GM21619 (cell line): Measurements from ENCODE around the gene ITGB1.
"Not testable (repeated sequence)": the region's sequence is repeated elsewhere in the genome, so short reads cannot be mapped to it uniquely, and the experiment has no call there.

Source experiments
- ATAC-seq: cut with Tn5 transposase; IDR thresholded peaks from one replicate; pipeline ENCODE4 v1.9.1; 2021; ENCODE audit not compliant: unreplicated experiment

The ITGB1 gene

DNA sequence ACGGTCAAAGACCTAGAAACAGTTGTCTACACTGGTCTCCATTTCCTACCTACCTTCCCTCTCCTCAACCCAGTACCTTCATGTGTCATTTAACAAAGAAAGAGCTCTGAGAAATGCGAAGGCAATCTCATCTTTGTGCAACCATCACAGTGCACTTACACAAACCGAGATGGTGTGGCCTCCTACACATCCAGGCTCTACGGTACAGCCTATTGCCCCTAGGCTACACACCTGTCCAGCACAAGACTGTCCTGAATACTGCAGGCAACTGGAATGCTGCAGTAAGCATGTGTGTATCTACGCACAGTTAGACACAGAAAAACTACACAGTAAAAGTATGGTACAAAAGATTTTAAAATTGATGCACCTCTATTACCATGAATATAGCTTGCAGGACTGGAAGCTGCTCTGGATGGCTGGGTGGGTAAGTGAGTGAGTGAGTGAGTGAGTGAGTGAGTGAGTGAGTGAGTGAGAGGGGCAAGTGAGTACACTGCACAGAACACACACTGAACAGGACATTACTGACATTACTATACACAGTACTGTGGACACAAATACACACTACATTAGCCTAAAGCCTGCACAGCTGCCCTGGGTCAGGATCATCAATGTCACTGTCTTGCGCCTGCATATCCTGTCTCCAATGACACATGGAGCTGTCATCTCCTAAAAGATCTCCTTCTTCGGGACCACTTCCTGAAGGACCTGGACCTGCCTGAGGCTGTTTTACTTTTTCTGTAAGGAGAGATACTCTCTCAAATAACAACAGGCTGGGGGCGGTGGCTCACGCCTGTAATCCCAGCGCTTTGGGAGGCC lies 18.5 kb downstream of the ITGB1 start:
- ATAC-seq: no peak

DNA sequence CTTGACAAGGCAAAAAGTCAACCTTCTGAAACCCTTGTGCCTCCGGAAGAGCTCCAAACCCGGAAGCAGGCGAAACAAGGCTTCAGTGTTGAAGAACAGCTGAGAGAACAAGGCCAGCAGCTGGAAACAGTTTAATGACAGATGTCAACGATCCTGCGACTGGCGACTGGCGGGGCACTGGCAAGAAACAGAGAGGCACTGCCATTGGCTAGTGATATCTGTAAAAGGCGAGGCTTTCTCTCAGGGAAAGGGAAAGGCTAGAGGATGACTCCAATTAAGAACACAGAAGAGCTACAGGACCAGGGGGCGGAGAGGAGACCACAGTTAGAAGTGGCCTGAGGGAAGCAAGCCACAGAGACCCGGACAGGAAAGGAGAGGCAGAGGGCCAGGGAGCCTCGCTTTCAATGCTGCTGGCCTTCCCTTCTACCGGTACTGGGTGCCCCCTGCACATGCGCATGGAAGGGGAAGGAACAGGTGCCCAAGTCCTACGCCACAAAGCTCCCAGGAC lies 19.4 kb downstream of the ITGB1 start:
- no peak for ATAC-seq

DNA sequence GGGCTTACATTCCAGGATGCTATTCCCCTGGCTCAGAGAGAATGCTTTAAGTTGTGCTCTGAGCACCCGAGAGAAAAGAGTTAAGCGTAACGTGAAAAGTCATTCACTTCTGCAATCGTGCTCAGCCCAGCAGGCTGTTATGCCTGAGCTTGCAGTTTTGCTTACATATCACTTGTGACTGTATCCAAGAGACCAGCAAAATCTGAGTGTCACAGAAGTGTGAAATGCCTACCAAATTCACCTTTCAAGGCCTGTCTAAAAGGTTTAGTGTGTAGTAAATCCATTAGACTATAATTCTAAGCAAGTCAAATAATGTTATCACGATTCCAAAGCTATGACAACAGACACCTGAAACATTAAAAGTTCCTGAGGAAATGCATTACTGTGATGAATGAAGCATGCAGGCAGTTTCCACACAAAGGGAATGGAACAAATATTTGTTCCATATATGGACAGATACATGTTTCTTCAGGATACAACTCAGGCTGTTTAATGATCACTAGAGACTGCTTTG lies 20.1 kb downstream of the ITGB1 start:
- no peak for ATAC-seq

DNA sequence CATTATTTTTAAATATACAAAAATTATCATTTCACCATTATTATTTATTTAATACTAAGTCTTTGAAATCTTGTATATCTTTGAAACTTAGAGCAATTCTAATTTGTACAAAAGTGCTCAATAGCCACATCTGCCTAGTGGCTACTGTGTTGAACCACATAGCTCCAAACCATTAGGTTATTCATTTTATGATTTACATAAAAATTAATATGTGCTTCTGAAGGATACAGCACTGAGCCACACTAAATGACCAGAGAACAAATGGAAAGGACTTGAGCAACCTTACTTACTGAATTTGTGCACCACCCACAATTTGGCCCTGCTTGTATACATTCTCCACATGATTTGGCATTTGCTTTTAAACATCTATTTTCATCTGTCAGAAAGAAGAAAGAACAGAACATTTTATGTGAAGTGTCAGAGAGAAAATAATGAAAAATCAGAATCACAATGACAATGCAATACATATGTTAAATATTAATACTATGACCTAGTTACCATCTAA lies 25.8 kb downstream of the ITGB1 start:
- ATAC-seq: no peak

DNA sequence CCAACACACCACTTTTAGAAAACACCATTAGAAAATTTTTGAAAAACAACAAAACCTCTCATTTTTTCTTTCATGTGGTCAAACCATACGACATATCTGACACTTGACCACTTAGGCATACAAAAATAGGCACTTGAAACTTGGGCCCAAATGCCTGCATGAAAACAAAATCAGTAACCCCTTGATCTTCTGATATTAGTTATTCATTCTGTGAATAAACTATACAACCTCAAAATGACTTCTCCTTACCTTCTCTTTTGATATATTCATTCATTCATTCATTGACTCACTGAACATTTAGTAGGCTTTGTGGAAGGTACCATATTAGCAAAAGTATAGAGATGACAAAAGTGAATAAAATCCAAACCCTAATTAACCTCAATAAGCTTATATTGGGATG lies 26.4 kb downstream of the ITGB1 start:
- no peak for ATAC-seq

DNA sequence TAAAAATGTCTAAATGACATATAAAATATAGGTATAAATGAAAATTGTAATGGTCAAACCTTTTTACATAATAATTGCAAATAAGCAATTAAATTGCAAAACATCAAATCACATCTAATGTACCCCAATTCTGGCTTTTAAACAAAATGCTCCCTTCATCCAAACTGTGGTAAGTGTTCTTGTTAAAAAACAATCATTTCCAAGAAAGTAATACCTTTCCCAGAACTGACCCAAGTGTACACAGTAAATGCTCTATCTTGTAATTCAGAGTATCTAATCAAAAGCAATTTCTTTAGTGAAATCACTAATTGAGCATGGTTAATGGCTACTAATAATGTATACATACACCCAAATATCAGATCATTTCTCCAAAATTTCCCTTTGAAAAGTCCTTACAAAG lies 28.0 kb downstream of the ITGB1 start:
- no peak for ATAC-seq

DNA sequence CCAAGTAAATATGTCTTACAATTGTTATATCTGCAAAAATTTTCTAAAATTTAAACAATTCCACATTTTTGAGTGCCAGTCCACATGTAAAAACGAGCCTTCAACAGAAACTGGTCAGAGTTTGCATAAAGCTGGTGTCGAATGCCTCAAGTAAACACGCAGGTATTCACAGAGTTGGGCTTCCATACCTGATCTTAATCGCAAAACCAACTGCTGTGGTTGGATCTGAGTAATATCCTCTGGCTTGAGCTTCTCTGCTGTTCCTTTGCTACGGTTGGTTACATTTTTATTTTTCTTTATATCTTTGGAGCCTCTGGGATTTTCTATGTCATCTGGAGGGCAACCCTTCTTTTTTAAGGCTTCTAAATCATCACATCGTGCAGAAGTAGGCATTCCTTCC lies 28.4 kb downstream of the ITGB1 start:
- ATAC-seq: no peak

DNA sequence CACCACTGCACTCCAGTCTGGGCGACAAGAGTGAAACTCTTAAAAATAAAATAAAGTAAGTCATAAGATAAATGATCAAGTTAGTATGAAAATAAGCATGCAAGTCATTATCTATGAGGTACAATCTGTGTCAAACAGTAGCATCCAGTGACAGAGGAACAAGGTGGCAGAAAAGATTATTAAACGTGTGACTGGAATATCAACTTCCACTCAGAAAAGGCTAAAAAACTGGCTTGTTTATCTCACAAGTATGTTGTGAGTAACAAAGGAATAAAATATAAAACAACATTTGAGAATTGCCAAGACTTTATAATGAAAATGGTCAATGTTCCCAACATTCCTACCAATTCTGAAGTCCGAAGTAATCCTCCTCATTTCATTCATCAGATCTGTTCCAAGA lies 30.3 kb downstream of the ITGB1 start:
- ATAC-seq: no peak

DNA sequence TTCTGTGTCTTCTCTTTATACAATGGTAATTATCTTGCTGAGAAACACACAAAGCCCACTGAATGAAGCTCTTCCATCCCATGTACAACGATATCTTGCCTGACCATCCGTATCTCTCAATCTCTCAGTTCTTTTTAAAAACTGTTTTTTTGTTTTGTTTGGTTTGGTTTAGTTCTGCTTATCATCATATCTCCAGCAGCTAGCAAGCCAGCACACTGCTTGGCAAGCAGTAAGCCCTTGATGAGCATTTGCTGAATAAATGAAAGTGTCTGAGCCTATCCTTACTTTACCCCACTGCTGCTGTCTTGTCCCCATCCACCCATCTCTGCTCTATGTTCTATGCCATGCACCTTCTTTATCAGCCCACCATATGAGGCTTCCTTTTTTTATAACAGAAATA lies 34.2 kb downstream of the ITGB1 start:
- no peak for ATAC-seq

DNA sequence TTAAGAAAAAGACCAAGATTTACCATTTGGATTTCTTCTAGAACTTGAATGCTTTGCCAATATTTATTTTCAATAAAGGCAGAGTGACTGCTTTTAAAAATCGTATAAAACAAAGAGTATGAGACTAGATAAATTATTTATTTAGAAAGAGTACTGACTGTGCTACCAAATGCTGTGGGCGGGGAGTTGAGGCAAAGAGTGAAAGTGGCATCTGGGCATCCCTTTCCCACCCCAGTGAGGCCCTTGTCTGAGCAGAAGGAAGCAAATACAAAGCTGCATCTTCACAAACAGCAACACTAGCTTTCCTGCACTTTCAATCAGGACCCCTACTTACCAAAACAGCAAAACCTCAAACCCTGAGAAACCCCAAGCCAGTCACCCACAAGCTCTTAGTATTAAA lies 34.9 kb downstream of the ITGB1 start:
- ATAC-seq: no peak

DNA sequence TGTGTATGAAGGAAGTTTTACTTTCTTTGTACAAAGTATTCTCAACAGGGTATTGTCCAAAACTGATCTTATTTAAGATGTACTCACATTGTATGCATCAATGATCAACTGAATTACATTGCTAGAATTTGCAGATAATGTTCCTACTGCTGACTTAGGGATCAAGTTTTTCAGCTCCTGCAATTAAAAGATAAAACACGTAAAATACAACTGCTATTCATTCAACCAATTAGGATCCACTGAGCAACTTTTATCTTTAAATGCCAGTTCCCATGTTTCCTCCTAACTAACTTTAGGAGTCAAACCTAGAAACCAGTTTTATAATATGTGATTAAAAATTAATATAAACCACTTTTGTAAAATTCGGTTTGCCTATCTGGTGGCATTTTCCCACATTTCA lies 35.9 kb downstream of the ITGB1 start:
- no peak for ATAC-seq

DNA sequence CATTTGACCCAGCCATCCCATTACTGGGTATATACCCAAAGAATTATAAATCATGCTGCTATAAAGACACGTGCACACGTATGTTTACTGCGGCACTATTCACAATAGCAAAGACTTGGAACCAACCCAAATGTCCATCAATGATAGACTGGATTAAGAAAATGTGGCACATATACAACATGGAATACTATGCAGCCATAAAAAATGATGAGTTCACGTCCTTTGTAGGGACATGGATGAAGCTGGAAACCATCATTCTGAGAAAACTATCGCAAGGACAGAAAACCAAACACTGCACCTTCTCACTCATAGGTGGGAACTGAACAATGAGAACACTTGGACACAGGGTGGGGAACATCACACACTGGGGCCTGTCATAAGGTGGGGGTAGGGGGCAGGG lies 40.2 kb downstream of the ITGB1 start:
- not testable (repeated sequence) for ATAC-seq

DNA sequence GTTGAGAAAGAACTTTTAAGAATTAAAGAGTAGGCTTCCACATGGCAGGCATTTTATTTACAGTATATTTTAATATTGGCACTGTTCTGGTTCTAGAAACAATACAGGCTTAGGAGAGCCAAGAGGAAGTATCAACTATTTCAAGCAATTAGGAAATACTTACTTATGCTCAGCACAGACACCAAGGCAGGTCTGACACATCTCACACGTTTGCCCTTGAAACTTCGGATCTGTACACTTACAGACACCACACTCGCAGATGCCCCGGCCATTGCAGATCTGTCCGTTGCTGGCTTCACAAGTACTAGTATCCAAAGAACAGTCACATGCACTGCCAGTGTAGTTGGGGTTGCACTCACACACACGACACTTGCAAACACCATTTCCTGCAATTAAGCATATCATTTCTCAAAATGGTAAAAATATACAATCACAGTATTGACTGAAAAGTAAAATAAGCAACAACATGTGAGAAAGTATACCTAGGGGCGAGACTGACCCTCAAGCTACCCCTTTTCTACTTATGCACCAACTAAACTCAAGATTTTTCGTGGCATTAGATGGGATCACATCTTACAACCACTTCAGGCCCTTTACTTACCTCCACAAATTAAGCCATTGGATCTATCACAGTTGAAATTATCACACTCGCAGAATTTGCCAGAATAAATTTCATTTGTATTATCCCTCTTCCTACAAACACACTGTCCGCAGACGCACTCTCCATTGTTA lies 46.6 kb downstream of the ITGB1 start:
- ATAC-seq: no peak

DNA sequence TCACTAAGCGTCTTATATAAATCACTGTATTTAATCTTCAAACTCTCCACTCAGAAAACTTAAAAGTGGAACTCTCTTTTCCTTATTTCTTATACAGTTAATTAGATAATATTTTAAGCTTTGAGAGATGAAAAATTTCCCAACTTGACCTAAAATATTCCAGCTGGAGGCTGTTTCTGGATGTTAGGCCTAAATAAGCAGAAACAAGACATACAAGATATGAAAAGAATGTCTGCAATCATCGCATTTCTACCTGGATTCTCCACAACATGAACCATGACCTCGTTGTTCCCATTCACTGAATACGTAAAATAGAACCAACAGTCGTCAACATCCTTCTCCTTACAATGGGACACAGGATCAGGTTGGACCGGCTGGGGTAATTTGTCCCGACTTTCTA lies 48.1 kb downstream of the ITGB1 start:
- not testable (repeated sequence) for ATAC-seq

DNA sequence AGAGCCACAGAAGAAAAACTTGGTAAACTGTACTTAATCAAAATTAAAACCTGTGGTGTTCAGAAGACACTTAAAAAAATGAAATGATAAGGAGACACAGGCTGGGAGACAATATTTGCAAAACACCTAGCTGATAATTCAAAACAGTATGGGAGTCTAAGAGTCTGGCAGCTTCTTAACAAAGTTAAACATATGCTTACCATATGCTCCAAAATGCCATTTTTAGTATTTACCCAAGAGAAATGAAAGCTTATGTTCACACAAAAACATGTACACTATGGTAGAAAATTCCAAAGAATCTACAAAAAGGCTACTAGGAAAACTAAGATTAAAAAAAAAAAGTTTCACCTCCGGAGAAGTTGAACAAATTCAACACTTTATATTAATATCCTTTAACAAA lies 48.6 kb downstream of the ITGB1 start:
- ATAC-seq: no peak

DNA sequence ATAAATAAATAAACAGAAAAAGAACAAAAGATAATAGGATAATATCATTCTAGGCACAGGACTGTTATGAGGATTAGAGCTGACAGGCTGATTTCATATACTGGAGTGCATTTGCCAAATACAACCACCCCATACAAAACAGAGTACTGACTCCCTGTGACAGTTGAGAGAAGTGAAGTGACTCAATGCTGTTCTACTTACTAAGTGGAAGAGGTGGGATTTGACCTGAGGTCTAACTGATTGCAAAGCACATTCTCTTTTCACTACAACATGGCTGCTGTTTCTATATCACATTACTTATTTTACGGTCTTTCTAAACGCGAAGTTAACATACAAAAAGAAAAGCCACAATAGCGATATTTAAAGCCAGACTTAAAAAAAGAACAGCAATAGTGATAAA lies 51.4 kb downstream of the ITGB1 start:
- no peak for ATAC-seq

DNA sequence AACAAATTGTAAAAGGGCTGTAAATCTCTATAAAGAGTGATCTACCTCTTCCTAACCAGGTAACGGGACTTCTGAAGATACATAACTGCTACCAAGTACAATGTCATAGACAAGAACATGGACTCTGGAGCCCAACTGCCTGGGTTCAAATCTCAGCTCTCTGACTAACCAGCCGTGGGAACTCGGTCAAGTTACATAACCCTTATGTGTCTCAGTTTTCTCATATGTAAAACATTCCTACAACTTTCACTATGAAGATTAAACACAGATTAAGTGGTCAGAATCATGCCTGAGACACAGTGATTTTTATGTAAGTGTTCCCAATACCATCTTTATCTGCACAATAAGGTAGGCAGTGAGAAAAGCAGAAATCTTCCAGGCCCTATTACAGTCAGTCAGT lies 52.6 kb downstream of the ITGB1 start:
- ATAC-seq: no peak

DNA sequence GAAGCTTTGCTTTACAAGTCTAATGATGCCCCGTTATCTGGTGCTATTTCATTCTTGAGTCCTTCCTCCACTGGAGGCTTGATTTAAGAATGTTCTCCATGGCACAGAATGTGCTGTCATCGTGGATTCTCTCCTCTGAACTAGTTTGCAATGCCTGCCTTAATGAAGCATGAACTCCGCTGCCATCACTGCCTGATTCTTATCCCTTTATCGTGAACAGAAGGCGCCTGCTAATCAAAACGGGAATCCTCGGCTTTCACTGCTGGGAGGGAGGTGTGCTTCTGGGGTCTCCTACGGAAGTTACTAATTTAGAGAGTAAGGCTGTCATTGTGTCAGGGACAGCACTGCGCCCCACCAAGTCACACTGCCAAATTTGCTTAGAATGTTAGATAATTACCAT lies 56.2 kb downstream of the ITGB1 start:
- ATAC-seq: no peak

DNA sequence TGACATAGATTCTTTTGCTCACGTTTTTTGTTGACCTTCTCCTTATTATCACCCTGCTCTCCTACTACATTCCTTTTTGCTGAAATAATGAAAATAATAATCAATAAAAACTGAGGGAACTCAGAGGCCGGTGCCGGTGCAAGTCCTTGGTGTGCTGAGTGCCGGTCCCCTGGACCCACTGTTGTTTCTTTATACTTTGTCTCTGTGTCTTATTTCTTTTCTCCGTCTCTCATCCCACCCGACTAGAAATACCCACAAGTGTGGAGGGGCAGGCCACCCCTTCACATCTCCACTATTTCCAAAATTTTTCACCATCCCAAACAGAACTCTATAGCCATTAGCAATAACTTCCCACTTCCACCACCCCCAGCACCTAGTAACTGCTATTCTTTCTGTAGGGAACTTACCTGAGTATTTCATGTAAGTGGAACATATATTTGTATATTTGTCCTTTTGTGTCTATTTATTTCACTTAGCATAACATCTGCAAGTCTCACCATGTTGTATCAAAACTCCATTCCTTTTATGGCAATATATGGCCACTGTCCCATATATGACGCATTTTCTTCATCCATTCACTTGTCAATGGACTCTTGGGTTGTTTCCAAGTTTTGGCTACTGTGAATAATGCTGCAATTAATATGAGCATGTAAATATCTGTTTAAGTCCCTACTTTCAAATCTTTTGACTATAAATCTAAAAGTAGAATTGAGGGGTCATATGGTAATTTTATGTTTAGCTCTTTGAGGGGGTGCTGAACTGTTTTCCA lies 62.6 kb downstream of the ITGB1 start:
- ATAC-seq: not testable (repeated sequence)

DNA sequence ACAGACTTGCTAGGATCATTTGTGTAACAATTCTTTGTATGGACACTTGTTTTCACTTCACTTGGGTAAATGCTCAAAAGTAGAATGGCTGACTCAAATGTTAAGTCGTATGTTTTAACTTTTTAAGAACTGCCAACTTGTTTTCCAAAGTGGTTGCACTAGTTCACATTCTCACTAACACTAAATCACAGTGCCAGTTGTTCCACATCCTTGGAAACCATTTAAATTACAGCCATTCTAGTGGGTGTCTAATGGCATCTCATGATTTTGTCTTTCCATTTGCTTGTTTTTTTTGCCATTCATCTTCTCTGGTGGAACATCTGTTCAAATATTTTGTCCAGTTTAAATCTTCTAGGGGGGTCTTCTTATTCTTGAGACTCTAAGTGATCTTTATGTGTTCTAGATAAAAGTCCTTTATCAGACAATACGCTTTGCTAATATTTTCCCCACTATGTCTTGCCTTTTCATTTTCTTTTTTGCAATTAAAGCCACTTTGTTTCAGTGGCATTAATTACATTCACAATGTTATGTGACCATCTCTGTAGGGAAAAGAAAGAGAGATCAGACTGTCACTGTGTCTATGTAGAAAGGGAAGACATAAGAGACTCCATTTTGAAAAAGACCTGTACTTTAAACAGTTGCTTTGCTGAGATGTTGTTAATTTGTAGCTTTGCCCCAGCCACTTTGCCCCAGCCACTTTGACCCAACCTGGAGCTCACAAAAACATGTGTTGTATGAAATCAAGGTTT lies 63.9 kb downstream of the ITGB1 start:
- ATAC-seq: no peak

DNA sequence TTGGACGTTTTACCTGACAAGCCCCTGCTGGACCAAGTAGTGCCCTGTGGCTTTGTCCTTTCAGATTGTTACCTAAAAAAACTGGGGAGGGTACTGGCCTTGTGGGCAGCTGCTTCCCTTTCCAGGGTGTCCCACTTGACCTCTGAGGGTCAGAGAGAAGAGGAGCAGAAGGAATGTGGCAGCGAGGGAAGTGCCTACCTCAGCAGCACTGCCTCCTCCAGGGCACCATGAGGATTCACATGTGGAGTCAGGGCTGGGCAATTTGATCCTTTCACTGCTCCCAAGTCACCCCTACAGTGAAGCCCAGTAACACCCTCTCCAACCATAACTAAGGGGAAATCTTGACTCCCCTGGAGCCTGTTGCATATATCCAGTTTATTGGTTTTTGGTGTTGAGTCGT lies 64.6 kb downstream of the ITGB1 start:
- no peak for ATAC-seq
